HG03520 (cell line): ENCODE data around the gene ISM1.

Experiments
- ATAC-seq: cut with Tn5 transposase; IDR thresholded peaks from one replicate; pipeline ENCODE4 v1.9.1; 2021; ENCODE audit warnings: mild to moderate bottlenecking, moderate library complexity; ENCODE audit not compliant: unreplicated experiment

ISM1 gene

GRCh38 chr20:13278812-13279570, 57.9 kb downstream of the ISM1 start:
- no peak for ATAC-seq

GRCh38 chr20:13280609-13281324, 59.7 kb downstream of the ISM1 start:
- no peak for ATAC-seq

- ATAC-seq = no peak
These were observed 63.1 kb downstream of the ISM1 start for GRCh38 chr20:13283869-13284829.

DNA sequence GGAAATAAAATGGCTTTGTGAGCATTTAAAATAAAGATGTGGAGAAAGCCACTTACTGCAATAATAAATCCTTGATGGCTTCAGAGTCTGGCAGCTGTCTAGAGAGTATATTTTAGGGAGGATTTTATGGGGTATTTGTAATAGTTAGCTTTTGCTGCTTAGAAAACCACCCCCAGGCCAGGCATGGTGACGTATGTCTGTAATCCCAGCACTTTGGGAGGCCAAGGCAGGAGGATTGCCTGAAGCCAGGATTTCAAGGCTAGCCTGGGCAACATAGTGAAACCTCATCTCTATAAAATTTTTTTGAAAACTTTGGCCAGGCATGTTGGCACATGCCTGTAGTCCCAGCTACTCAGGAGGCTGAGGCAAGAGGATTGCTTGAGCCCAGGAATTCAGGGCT, 63.8 kb downstream of the ISM1 start:
- no peak for ATAC-seq

DNA sequence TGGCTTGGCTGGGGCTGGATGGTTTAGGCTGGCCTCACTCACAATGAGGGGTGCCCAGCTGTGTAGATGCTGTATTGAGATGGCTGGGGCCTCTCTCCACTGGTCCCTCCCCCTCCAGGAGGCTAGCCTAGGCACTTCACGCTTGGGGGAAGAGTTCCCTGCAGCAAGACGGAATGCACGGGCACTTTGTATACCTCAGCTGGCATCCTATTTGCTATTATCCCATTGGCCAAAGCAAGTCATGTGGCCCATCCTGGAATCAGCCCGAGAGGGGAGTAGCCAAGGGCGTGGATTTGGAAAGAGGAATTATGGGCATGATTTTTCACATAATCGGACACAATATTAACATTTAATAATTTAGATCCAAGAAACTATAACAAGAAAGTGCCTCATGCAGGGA, 64.3 kb downstream of the ISM1 start:
- ATAC-seq = no peak

- ATAC-seq = no peak
These were observed 65.0 kb downstream of the ISM1 start for GRCh38 chr20:13286052-13286451.

DNA sequence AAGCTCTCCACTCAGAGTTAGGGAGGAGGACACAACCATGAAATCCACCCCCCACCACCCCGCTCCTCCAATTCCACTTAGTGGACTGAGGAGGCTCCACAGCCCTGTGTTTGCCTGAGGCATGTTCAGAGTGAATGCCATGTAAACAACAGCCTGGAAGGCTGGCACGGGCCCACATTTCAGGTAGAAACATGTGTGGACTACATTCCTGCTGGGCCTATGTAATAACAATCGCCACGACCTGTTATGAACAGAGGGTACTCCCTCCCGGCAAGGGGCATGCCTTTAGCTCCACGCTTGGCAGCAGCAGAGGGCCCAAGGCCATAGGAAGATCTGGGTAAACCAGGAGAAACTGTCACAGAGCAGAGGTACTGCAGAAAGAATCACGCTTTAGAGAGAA, 65.5 kb downstream of the ISM1 start:
- no peak for ATAC-seq

GRCh38 chr20:13288357-13288756, 67.3 kb downstream of the ISM1 start:
- ATAC-seq = no peak

DNA sequence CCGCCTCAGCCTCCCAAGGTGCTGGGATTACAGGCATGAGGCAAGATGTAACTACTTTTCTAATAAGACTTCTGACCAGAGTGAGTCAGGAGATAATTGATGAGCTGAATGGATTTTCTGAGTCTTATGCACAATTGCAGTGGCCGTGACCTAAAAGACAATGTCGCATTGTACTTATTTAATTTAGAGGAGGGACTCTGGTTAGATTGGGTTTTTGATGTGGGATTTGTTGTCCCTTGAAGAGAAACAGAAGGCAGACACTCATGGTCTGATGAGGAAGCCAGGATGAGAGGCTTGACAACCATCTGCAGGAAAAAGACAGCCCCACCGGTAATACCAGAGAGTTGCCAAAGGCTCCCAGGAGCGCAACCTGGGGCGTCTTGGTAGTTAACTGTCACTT, 68.0 kb downstream of the ISM1 start:
- no peak for ATAC-seq

DNA sequence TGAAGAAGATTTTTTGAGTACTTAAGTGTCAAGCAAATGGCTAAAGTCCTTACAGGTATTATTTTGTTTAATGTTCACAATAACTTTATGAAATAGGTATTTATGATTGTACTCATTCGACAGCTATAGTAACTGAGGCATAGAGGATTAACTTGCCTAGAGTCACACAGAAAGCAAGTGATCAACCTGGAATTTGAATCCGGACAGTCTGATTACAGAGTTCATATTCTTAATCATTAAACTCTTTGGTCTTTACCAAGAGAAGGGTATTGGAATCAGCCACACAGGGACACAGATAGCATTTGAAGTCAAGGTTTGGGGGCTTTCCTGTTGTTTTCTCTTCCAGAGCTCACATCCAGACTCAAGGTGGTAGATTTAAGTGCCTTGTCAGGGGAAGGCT, 69.7 kb downstream of the ISM1 start:
- no peak for ATAC-seq

DNA sequence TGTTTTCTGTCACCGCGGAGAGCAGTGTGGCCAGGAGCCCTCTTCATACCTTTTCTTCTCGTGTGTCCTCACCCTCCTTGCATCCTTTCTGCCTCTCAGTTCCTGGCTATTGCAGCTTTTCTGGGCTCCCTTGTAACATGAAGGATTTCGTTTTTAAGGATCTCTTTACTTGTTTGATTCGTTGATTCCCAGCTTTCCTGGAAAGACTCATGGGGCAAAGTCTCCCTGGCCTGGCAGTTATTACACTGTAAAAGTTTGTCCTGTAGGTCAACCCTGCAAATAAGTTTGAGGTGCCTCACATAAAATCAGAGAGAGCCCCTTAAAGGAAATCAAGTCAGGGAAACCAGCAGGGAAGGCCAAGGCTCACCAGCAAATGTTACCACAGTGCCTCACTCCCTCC, 70.1 kb downstream of the ISM1 start:
- no peak for ATAC-seq

GRCh38 chr20:13292201-13292885, 71.3 kb downstream of the ISM1 start:
- no peak for ATAC-seq

DNA sequence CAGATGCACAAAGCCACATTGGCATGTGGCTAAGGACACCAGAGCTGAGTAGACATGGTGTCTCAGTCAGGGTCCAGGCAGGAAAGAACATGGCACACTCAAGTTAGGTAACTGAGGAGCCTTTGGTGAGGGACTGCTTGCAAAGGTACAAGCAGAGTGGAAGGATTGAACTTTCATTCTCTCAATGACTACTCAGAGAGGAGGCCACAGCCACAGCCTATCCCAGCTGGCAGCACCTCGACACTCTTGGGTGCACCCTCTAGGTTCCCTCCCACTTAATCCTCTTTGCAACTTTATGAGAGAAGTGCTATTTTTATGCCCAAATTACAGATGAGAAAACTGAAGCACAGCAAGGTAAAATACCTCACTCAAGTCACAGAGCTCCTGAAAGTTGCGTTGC, 73.4 kb downstream of the ISM1 start:
- no peak for ATAC-seq

GRCh38 chr20:13295637-13296036, 74.6 kb downstream of the ISM1 start:
- ATAC-seq = no peak

DNA sequence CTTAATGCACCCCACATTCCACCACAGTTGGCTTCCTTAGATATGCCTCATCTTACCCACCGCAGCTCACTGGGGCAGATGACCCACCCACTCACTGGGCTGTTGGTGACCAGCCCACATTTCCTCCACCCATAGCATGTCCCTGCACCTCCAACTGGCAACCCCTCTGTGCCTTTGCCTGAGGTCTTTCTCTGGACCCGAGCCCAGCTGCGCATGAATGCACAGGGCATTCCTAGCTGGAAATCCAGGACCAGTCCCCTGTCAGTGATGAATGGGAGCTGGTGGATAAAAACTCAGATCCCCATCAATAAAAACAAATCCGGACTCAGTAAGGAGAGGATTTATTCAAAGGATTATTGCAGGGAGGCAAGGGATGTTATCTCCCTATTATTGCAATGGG, 75.0 kb downstream of the ISM1 start:
- ATAC-seq = no peak

GRCh38 chr20:13297147-13297899, 76.2 kb downstream of the ISM1 start:
- no peak for ATAC-seq

DNA sequence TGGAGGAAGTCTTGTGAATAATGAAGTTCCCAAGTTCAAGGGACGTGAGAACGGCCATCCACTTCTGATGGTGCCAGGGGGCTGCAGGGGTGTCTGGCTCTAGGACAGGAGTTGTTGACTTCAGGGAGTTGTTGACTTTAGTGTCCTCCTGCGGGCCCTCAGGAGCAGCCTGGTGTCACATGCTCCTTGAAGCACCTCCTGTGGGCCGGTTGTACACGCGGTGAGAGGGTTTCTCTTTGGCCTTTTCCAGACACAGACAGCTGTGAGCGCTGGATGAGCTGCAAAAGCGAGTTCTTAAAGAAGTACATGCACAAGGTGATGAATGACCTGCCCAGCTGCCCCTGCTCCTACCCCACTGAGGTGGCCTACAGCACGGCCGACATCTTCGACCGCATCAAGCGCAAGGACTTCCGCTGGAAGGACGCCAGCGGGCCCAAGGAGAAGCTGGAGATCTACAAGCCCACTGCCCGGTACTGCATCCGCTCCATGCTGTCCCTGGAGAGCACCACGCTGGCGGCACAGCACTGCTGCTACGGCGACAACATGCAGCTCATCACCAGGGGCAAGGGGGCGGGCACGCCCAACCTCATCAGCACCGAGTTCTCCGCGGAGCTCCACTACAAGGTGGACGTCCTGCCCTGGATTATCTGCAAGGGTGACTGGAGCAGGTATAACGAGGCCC, 77.8 kb downstream of the ISM1 start:
- ATAC-seq = no peak

DNA sequence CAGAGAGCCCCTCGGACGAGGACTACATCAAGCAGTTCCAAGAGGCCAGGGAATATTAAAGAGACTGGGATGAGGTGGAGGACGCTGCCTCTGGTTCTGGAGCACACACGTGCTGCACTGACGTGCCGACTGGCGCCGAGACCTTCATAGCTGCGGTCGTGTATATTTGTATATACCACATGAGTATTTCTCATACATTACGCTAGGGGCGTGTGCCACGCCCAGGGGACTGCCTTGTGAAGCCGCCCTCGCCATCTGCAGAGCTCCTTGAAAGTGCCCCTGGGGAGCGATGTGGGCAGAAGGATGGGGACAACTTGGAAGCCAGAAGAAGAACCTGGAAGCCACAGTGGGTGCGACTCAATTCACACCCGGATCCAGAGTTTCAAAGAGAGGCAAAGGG, 78.3 kb downstream of the ISM1 start:
- ATAC-seq = no peak

DNA sequence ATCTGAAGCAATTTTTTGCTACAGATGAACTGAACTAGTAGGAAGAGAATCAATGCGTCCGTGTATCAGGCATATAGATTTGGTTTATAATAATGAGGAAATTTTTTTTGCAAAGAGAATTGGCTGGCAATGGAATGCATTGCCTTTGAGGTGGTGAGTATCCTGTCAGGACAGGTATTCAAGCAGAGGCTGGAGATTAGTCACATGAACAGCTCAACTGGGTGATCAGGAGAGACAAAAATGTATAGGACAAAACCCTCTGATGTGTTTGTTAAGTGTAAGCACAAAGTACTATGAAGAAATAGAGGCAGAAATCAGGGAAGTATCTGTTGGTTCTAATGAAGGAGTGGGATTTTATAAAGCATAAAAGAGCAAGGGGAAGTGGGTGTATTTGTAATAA, 80.5 kb downstream of the ISM1 start:
- no peak for ATAC-seq
